AG08395 (cell line): ENCODE measurements around the gene GOLGA2.
"Not testable (repeated sequence)": the region's sequence is repeated elsewhere in the genome, so short reads cannot be mapped to it uniquely, and the experiment has no call there.

Experiments
- DNase-seq: peaks from one replicate; pipeline ENCODE4 v3.0.0; 2012; ENCODE audit warnings: mixed read lengths, low spot score

The GOLGA2 gene

GRCh38 chr9:128242828-128243214 lies 33.0 kb downstream of the GOLGA2 start:
- peak; percentile 37 for DNase-seq

DNA sequence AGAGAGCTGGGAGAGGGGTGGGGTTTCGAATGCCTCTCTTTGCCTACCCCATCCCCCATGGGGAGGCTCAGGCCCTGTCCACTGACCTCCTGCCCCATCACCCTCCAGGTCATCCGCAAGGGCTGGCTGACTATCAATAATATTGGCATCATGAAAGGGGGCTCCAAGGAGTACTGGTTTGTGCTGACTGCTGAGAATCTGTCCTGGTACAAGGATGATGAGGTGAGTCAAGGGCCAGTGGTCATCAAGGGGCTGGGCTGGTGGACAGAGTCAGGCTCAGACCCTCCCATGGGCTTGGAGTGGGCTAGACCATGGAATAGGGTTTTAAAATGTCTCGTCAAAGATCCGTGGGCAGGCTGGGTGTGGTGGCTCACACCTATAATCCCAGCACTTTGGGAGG lies 33.7 kb downstream of the GOLGA2 start:
- DNase-seq: no peak

GRCh38 chr9:128233817-128234406 lies 41.9 kb downstream of the GOLGA2 start:
- DNase-seq: no peak

- no peak for DNase-seq
Observed at GRCh38 chr9:128232528-128233428, 43.0 kb downstream of the GOLGA2 start.

- DNase-seq: peak; percentile 79
Observed at GRCh38 chr9:128231638-128232527, 43.9 kb downstream of the GOLGA2 start.

- DNase-seq: not testable (repeated sequence)
Observed at GRCh38 chr9:128230897-128231296, 44.9 kb downstream of the GOLGA2 start.

- no peak for DNase-seq
Observed at GRCh38 chr9:128226412-128226801, 49.4 kb downstream of the GOLGA2 start.

DNA sequence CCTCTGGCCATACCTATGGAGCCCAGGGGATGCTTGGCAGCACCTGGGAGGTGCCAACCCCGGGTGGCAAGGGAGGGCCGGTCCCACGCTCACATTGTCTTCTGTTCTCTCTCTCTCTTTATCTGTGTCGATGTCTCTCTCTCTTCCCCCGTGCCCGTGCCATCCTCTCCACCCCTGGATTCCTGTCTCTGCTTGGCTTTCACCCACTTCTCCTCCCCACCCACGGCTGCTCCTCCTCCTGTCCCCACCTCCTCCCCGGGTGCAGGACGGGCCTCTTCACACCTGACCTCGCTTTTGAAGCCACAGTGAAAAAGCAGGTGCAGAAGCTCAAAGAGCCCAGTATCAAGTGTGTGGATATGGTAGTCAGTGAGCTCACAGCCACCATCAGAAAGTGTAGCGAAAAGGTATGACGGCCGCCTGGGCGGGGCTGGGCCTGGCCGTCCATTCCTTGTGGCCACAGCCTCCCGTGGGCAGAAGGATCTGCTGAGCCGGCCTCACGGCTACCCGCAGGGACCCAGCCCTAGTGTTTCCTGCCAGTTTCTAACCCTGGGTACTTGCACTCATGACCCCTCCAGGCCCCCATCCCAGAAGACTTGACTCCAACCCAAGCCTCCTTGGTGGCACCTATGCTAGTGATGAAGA lies 49.9 kb downstream of the GOLGA2 start:
- no peak for DNase-seq

GRCh38 chr9:128224877-128225276 lies 50.9 kb downstream of the GOLGA2 start:
- no peak for DNase-seq

DNA sequence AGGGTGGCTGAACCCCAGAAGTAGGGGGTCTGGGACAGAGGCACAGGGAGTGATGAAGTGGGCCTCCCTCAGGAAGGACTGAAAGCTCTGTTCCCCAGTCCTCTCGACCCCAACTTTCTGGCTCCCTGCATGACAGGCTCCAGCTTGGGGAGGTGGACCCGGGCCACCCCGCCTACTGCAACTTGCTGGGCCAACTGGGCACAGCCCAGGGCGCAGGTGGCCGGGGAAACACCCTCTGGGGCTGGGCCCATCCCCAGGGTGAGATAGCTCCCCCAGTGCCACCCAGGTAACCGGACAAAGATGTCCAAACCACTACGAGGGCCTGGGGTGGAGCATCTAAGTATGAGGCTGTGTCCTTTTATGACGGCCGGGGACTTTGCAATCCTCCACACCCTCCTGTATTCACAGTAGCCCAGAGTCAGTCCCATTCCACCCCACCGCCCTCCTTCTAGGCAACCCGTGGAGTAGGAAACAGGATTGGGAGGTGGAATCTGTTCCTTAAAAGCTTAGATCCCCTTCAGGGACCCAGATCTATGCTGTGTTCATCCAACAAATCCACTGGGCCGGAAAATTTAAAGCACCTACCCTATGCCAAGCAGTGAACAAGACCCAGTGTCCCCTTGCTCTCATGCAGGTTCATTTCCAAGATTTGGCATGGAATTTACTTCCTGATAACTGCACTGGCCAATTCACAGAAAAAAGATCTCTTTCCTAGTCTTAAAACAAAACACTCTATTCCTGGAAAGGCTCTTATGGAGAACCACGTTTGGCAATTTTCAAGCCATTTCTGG lies 52.7 kb downstream of the GOLGA2 start:
- DNase-seq: no peak

- DNase-seq: no peak
Observed at GRCh38 chr9:128222026-128222425, 53.8 kb downstream of the GOLGA2 start.

- DNase-seq: no peak
Observed at GRCh38 chr9:128219831-128220230, 56.0 kb downstream of the GOLGA2 start.

- DNase-seq: peak; percentile 63
Observed at GRCh38 chr9:128218518-128219389, 57.1 kb downstream of the GOLGA2 start.

DNA sequence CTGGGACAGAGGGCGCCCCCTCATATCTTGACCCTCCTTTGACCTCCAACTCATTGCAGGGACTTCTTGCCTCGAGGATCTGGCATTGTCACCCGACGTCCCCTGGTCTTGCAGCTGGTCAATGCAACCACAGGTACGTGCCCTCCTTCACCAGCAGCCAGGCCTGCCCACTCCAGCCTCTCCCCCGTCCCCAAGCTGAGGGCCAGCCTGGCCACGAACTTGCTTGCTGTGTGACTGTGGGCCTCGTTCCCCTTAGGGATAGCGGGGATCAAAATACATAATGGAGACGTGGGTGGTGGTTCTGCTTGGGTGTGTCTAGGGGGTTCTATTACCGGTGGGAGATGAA lies 57.7 kb downstream of the GOLGA2 start:
- DNase-seq: no peak

GRCh38 chr9:128216781-128217553 lies 58.8 kb downstream of the GOLGA2 start:
- DNase-seq: no peak

DNA sequence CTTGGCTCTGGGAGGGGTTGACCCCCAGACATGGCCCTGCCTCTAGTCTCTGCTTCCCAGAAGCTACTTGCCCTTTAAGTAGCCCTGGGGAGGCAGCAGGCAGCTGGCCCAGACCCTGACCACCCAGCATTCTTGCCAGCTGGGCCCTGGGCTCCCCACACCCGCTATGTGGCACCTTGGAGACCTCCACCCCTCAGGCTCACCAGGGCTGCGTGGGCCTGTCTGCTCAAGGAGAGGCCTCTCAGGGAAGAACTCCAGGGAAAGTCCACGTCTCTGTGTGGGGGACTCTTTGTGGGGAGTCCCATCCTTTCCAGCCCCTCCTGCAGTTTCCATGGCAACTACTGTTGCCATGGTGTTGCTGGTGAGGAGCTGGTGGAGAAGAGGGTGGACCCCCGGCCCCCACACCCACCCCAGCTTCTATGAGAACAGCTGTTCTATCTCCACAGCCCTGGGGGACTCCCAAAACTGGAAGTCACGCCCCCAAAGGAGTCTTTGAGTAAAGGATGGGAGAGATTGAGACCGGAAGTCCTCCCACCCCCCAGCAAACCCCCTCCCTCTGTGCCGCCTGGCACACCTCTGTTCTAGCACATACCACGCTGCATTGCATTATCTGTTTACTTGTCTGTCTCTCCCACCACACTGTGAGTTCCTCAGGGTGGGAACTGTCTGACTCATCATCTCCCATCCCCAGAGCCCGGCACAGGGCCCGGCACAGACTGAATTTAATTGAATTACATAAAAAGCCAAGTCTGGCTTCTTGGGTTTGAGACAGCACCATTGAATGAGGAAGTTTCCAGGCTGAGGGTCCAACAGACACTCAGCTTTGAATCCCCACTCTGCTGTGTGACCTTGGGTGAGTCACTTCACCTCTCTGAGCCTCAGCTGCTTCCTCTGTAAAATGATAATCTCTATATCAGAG lies 60.1 kb downstream of the GOLGA2 start:
- peak; percentile 62 for DNase-seq

DNA sequence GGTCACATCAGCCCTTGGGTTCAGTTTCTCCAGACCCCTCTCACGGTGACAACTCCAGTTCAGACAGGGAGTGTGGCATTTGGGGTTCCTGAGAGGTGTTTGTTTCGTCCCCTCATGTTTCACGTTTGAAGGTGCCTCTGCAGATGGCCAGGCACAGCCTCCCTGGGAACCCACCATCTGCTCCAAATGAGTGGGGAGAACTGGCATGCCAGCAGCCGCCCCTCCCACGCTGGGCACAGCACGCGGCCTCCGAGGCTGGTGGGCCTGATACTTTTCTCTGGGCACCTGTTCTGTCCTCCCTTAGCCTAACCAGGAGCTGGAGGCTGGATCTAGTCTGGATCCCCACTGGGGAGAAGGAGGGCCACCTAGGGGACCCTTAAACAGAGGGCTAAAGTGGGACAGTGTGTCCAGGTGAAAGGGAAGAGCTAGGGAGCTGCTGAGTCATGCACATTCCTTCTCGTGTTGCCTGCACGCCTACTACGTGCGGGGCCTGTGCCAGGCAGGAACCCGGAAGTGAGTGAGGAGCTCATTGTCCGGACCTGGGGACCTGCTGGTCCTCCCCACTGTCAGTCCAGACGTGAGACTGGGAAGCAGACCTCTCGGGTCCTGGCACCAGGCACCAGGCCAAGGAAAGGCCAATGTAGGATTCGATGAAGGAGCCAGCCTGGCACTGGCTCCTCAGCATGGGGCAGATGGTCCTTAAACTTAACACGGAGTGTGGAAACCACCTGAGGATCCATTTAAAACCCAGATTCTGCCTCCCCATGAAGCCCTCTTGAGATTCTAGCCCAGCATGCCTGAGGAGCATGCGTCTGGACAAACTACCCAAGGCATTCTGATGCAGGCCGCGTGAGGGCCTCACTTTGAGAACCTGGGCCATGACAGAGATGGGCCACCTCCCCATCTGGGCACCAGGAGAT lies 61.0 kb downstream of the GOLGA2 start:
- DNase-seq: no peak
